Measurements from ENCODE around the gene TULP3. TPM values are rescaled to one million over a fixed set of nuclear protein-coding genes. Genes with fewer than 3 reads are reported as not detected.

TULP3 gene
- total RNA-seq, 3 donors from 2014 or later: 18.6 to 22.6 (median 20.8) TPM

DNA sequence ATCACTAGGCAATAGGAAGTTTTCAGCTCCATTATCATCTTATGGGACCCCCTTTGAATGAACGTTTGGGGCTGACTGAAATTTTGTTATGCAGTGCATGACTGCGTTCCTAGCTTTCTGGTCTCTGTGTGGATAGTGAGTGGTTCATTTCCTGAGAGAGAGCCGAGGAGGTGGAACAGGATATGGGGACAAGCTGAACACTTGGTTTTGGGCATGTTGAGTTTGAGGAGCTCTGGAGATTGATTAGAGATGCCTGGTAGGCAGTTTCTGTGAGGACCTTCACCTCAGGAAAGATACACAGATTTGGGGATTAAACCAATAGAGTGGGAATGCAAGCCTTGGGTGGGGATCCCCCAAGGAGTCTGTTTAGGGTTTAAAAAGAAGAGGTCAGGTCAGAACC is 96.2 kb downstream of the TULP3 start:
- Histone ChIP-seq H3K27me3 (no peaks in the 10 kb centered on the region), H3K36me3 (no peaks in the 10 kb centered on the region), H3K9me3 (peaks cover 0 to 6% of the 10 kb centered on the region in 2 donors), H3K4me3 (no peak overlapping the region), H3K27ac (no peak overlapping the region), H3K4me1 (no peaks in the 10 kb centered on the region)
- no peak for TF ChIP-seq POLR2A (IDR thresholded peaks at IDR 0.05)
- no peak for TF ChIP-seq POLR2AphosphoS5 (IDR thresholded peaks at IDR 0.05)
- TF ChIP-seq, protein P1, sequence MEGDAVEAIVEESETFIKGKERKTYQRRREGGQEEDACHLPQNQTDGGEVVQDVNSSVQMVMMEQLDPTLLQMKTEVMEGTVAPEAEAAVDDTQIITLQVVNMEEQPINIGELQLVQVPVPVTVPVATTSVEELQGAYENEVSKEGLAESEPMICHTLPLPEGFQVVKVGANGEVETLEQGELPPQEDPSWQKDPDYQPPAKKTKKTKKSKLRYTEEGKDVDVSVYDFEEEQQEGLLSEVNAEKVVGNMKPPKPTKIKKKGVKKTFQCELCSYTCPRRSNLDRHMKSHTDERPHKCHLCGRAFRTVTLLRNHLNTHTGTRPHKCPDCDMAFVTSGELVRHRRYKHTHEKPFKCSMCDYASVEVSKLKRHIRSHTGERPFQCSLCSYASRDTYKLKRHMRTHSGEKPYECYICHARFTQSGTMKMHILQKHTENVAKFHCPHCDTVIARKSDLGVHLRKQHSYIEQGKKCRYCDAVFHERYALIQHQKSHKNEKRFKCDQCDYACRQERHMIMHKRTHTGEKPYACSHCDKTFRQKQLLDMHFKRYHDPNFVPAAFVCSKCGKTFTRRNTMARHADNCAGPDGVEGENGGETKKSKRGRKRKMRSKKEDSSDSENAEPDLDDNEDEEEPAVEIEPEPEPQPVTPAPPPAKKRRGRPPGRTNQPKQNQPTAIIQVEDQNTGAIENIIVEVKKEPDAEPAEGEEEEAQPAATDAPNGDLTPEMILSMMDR (IDR thresholded peaks at IDR 0.05): no peak
- intact Hi-C loops (cut with DNase I; ENCODE audit: low total_unique reads): no loop called here
- no peak for DNase-seq (ENCODE audit: low spot score in 2 of 2)

DNA sequence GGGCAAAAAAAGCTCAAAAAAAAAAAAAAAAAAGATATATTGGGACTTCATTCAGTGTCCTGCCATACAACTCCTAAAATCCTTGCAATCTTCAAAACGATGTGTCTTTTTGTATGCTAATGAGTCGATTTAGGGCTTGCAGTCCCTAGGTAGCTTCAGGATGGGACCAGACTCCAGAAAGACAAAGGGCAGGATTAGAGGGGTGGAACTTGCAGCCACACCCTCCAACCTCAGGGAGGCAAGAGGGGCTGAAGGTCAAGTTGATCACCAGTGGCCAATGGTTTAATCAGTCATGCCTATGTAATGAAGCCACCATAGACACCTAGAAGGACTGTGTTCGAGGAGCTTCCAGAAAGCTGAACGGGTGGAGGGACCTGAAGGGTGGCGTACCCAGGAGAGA is 97.8 kb downstream of the TULP3 start:
- Histone ChIP-seq H3K9me3 (peaks cover 0 to 6% of the 10 kb centered on the region in 2 donors), H3K27ac (no peak overlapping the region), H3K27me3 (no peaks in the 10 kb centered on the region), H3K4me1 (no peaks in the 10 kb centered on the region), H3K36me3 (no peaks in the 10 kb centered on the region), H3K4me3 (no peak overlapping the region)
- DNase-seq (ENCODE audit: low spot score in 2 of 2): no peak
- intact Hi-C loops (cut with DNase I; ENCODE audit: low total_unique reads): no loop called here
- TF ChIP-seq POLR2A (IDR thresholded peaks at IDR 0.05) (no peak), POLR2AphosphoS5 (IDR thresholded peaks at IDR 0.05) (no peak)
- TF ChIP-seq, protein P1 (IDR thresholded peaks at IDR 0.05): no peak

Other genes starting within 250 kb of the TULP3 start
- 10 to 100 TPM; 30.4 to 70.8 (median 50.1) TPM for gene FKBP4, start 95.9 kb upstream of the TULP3 start, total RNA-seq
- 10 to 100 TPM; 22.2 to 48.9 (median 35.1) TPM for gene ITFG2, start 78.2 kb upstream of the TULP3 start, total RNA-seq
- 1 to 10 TPM in 2 of 3 donors, under 1 TPM in 1; 0.16 to 1.6 (median 1.2) TPM for gene NRIP2, start 55.9 kb upstream of the TULP3 start, total RNA-seq
- not detected for gene TEX52, start 33.9 kb upstream of the TULP3 start, total RNA-seq
- gene FOXM1, start 13.7 kb upstream of the TULP3 start, total RNA-seq: 1 to 10 TPM in 1 of 3 donors, under 1 TPM in 2; under 0.01 to 2.4 (median 0.44) TPM
- gene RHNO1, start 13.7 kb upstream of the TULP3 start, total RNA-seq: 10 to 100 TPM in 2 of 3 donors, 1 to 10 TPM in 1; 4.3 to 18.4 (median 15.7) TPM
- 10 to 100 TPM in 2 of 3 donors, 1 to 10 TPM in 1; 2.4 to 24.3 (median 12.6) TPM for gene TEAD4, start 68.5 kb downstream of the TULP3 start, total RNA-seq
- gene TSPAN9, start 186.5 kb downstream of the TULP3 start, total RNA-seq: 10 to 100 TPM; 16.8 to 44.9 (median 36.9) TPM